Sigmoid colon (tissue), 7 donors: ENCODE measurements around the gene SPAG6. TPM values are rescaled to one million over a fixed set of nuclear protein-coding genes. Genes with fewer than 3 reads are reported as not detected.

Experiments
- DNase-seq: peaks from one replicate; pipeline ENCODE4 v3.0.0-alpha.2; 2019
- H3K27ac ChIP-seq, 4 donors: fragments of 200-600 bp; sonication (generic); one replicate each; pipeline ENCODE4 v1.5.1; 2016 to 2019; ENCODE audit warnings: mild to moderate bottlenecking in 1 of 4
- H3K27me3 ChIP-seq, 3 donors: fragments of 200-600 bp; sonication (generic); one replicate each; pipeline ENCODE4 v1.5.1; 2019; ENCODE audit warnings: mild to moderate bottlenecking in 1 of 3
- H3K36me3 ChIP-seq, 4 donors: fragments of 200-600 bp; sonication (generic); one replicate each; pipeline ENCODE4 v1.5.1; 2016 to 2019
- H3K4me1 ChIP-seq, 4 donors: fragments of 200-600 bp; sonication (generic); one replicate each; pipeline ENCODE4 v1.5.1; 2017 to 2019
- H3K4me3 ChIP-seq, 4 donors: fragments of 200-600 bp; sonication (generic); one replicate each; pipeline ENCODE4 v1.5.1; 2017 to 2019; ENCODE audit warnings: mild to moderate bottlenecking in 2 of 4, moderate library complexity in 1 of 4
- H3K9me3 ChIP-seq, 4 donors: fragments of 200-600 bp in 3 of 4; sonication (generic) in 3 of 4; one replicate each; pipeline versions ENCODE4 v1.5.1 to v1.6.1; 2013 to 2019
- CTCF ChIP-seq, 4 experiments: fragments of 450-650 bp in 3 of 4; fragments of 200-600 bp in 1 of 4; IDR thresholded peaks; one replicate each; pipeline ENCODE4 v1.5.1; 2016 to 2019; ENCODE audit warnings: antibody characterized with exemption in 4 of 4, mild to moderate bottlenecking in 3 of 4, moderate library complexity in 2 of 4
- EP300 ChIP-seq, 4 donors: sonication (generic); formaldehyde crosslinking; IDR thresholded peaks; one replicate each; pipeline ENCODE4 v1.6.1; 2017; ENCODE audit warnings: antibody characterized with exemption in 4 of 4
- POLR2A ChIP-seq, 2 donors: fragments of 450-650 bp; IDR thresholded peaks; one replicate each; pipeline ENCODE4 v1.6.1; 2016; ENCODE audit warnings: antibody characterized with exemption in 2 of 2, mild to moderate bottlenecking in 2 of 2, moderate library complexity in 2 of 2
- POLR2AphosphoS5 ChIP-seq, 4 donors: sonication (generic); formaldehyde crosslinking; IDR thresholded peaks; one replicate each; pipeline ENCODE4 v1.6.1; 2017; ENCODE audit warnings: antibody characterized with exemption in 4 of 4
- WGBS, 2 donors: extraction: QIAGEN DNeasy Blood & Tissue Kit; methylation state at CpG; one replicate each; pipeline ENCODE4 v1.1.7; 2013; 5-methylcytosine and 5-hydroxymethylcytosine counted together
- intact Hi-C: fragments of 100-400 bp; cut with DNase I; formaldehyde crosslinking; loops from one replicate; pipeline ENCODE4 v1.15.1; 2023
- polyA plus RNA-seq, 3 donors: library from polyadenylated mRNA; stranded (reverse); fragments of 200-250 nt; gene quantifications; one replicate each; pipeline ENCODE4 v1.2.3, GENCODE V29; 2013
- total RNA-seq, 4 donors: library from RNA; depleted of rRNA; stranded (reverse); fragments of >200 nt; gene quantifications; one replicate each; pipeline ENCODE4 v1.1.0, GENCODE V29; 2016
- donor health status: healthy with polysubstance abuse.
- donor health status: Bipolar disorder and iron deficiency.
- donor health status: healthy.

Gene SPAG6
- total and polyA plus RNA-seq, 7 donors = 0.16 TPM; not detected in 6

- Histone ChIP-seq H3K4me3 (no peak overlapping the region), H3K4me1 (no peaks in the 10 kb centered on the region), H3K36me3 (no peaks in the 10 kb centered on the region), H3K27me3 (no peaks in the 10 kb centered on the region), H3K9me3 (no peaks in the 10 kb centered on the region), H3K27ac (no peak overlapping the region)
- TF ChIP-seq CTCF (IDR thresholded peaks at IDR 0.05) (no peak), POLR2AphosphoS5 (IDR thresholded peaks at IDR 0.05) (no peak), EP300 (IDR thresholded peaks at IDR 0.05) (no peak), POLR2A (IDR thresholded peaks at IDR 0.05) (no peak)
- WGBS, 2 donors = 61 to 84% methylated on average over 5 of the region's 5 CpGs
- intact Hi-C loops = no loop called here
- no peak for DNase-seq
These were observed 65.5 kb downstream of the SPAG6 start for GRCh38 chr10:22410846-22411245.

GRCh38 chr10:22414146-22414545, 68.8 kb downstream of the SPAG6 start:
- no peaks in the 10 kb centered on the region for H3K9me3 ChIP-seq

GRCh38 chr10:22415072-22415471, 69.8 kb downstream of the SPAG6 start:
- Histone ChIP-seq H3K9me3 (no peaks in the 10 kb centered on the region), H3K4me3 (no peak overlapping the region), H3K4me1 (no peaks in the 10 kb centered on the region), H3K36me3 (no peaks in the 10 kb centered on the region), H3K27ac (no peak overlapping the region), H3K27me3 (no peaks in the 10 kb centered on the region)
- 90 to 93% methylated on average over 2 of the region's 2 CpGs for WGBS, 2 donors
- no peak for DNase-seq
- no peak for TF ChIP-seq POLR2A (IDR thresholded peaks at IDR 0.05)
- no peak for TF ChIP-seq POLR2AphosphoS5 (IDR thresholded peaks at IDR 0.05)
- TF ChIP-seq CTCF (IDR thresholded peaks at IDR 0.05) = no peak
- no peak for TF ChIP-seq EP300 (IDR thresholded peaks at IDR 0.05)
- intact Hi-C loops = no loop called here

More at GRCh38 chr10:22414146-22414545, 68.8 kb downstream of the SPAG6 start:
- no peaks in the 10 kb centered on the region for H3K4me1 ChIP-seq
- no peak overlapping the region for H3K27ac ChIP-seq
- DNase-seq = no peak
- WGBS, 2 donors = 92 to 95% methylated on average over 3 of the region's 3 CpGs
- TF ChIP-seq EP300 (IDR thresholded peaks at IDR 0.05) (no peak), CTCF (IDR thresholded peaks at IDR 0.05) (no peak), POLR2A (IDR thresholded peaks at IDR 0.05) (no peak), POLR2AphosphoS5 (IDR thresholded peaks at IDR 0.05) (no peak)
- no peaks in the 10 kb centered on the region for H3K36me3 ChIP-seq
- intact Hi-C loops = no loop called here
- no peak overlapping the region for H3K4me3 ChIP-seq
- H3K27me3 ChIP-seq = no peaks in the 10 kb centered on the region

- Histone ChIP-seq H3K27me3 (no peaks in the 10 kb centered on the region), H3K36me3 (no peaks in the 10 kb centered on the region), H3K9me3 (no peaks in the 10 kb centered on the region), H3K4me1 (no peaks in the 10 kb centered on the region), H3K27ac (no peak overlapping the region), H3K4me3 (no peak overlapping the region)
- no peak for DNase-seq
- intact Hi-C loops = no loop called here
- WGBS, 2 donors = 74 to 83% methylated on average over 3 of the region's 3 CpGs
- TF ChIP-seq POLR2AphosphoS5 (IDR thresholded peaks at IDR 0.05) (no peak), CTCF (IDR thresholded peaks at IDR 0.05) (no peak), POLR2A (IDR thresholded peaks at IDR 0.05) (no peak), EP300 (IDR thresholded peaks at IDR 0.05) (no peak)
These were observed 72.5 kb downstream of the SPAG6 start for GRCh38 chr10:22417736-22418268.
